Endothelial cell of umbilical vein (primary cell): Measurements from ENCODE around the gene IRF6. TPM values are rescaled to one million over a fixed set of nuclear protein-coding genes. Genes with fewer than 3 reads are reported as not detected.

Experiments used
- BruUV-seq: library from RNA; stranded (reverse); fragments of 400-500 nt; replicated peaks from 2 replicates; lab custom pipeline; 2021; lab: Mats Ljungman, UMichigan
- CTCF ChIA-PET: fragments of 300-600, 350-600 bp; sonication (Branson Sonifier 250); formaldehyde crosslinking; loops from one replicate; lab custom pipeline; 2021; ENCODE audit warnings: antibody characterized with exemption, inconsistent platforms; lab: Charles Lee
- POLR2A ChIA-PET: fragments of 300-600, 350-600 bp; sonication (Branson Sonifier 250); formaldehyde crosslinking; loops from one replicate; lab custom pipeline; 2021; ENCODE audit warnings: antibody characterized with exemption, inconsistent platforms; lab: Charles Lee
- DNase-seq: peaks from one replicate; pipeline ENCODE4 v3.0.0-alpha.2; 2011; ENCODE audit warnings: low read depth, low spot score
- FAIRE-seq: peaks from 2 replicates; lab custom pipeline; 2011; peaks lifted over from hg19 to GRCh38; lab: Jason Lieb, UNC
- H2AFZ ChIP-seq: 2 replicates; pipeline ENCODE4 v1.6.0; 2012; ENCODE audit warnings: low read depth, low read length, control low read depth, inconsistent platforms
- H3K27ac ChIP-seq: 2 replicates; pipeline ENCODE4 v1.5.1; 2011; ENCODE audit warnings: low read depth, mild to moderate bottlenecking, control low read depth, low read length, moderate library complexity; ENCODE audit not compliant: insufficient read depth
- H3K27me3 ChIP-seq, 2 experiments: 2 replicates each; pipeline versions ENCODE4 v1.6.0 to v1.6.1; 2011; ENCODE audit warnings: low read length in 2 of 2, mixed read lengths in 1 of 2; ENCODE audit not compliant: control insufficient read depth in 2 of 2, insufficient read depth in 2 of 2
- H3K36me3 ChIP-seq, 2 experiments: 2 replicates in 1 of 2; 3 replicates in 1 of 2; pipeline ENCODE4 v1.5.1; 2011; ENCODE audit warnings: low read length in 2 of 2, mild to moderate bottlenecking in 1 of 2, moderate library complexity in 1 of 2; ENCODE audit not compliant: control insufficient read depth in 2 of 2, insufficient read depth in 2 of 2; ENCODE audit errors: extremely low read depth in 1 of 2
- H3K4me1 ChIP-seq: 3 replicates; pipeline ENCODE4 v1.5.1; 2011; ENCODE audit warnings: mild to moderate bottlenecking, low read length; ENCODE audit not compliant: control insufficient read depth, insufficient read depth; ENCODE audit errors: extremely low read depth
- H3K4me2 ChIP-seq: 2 replicates; pipeline ENCODE4 v1.6.1; 2011; ENCODE audit warnings: low read length, control low read depth, mixed read lengths; ENCODE audit not compliant: insufficient read depth
- H3K4me3 ChIP-seq, 3 experiments: fragments of 200-600 bp in 1 of 3; sonication (generic), shearing (Covaris generic) in 1 of 3; replicated peaks in 1 of 3; 2 replicates each; pipeline ENCODE4 v1.5.1; 2011 to 2016; ENCODE audit warnings: control low read depth in 3 of 3, low read length in 3 of 3, mild to moderate bottlenecking in 2 of 3, inconsistent platforms in 1 of 3, low read depth in 1 of 3, moderate library complexity in 1 of 3; ENCODE audit not compliant: insufficient read depth in 1 of 3
- H3K79me2 ChIP-seq: 2 replicates; pipeline ENCODE4 v1.6.0; 2012; ENCODE audit warnings: low read length, inconsistent platforms; ENCODE audit not compliant: control insufficient read depth, insufficient read depth
- H3K9ac ChIP-seq: replicated peaks from 2 replicates; pipeline ENCODE3; 2011; ENCODE audit warnings: low read length, control low read depth; ENCODE audit not compliant: insufficient read depth; ENCODE audit errors: extremely low read depth
- H3K9me1 ChIP-seq: replicated peaks from 3 replicates; pipeline ENCODE4 v1.6.0; 2011; ENCODE audit warnings: mild to moderate bottlenecking, low read length; ENCODE audit not compliant: control insufficient read depth, insufficient read depth; ENCODE audit errors: extremely low read depth
- H3K9me3 ChIP-seq: replicated peaks from 2 replicates; pipeline ENCODE4 v1.5.1; 2012; ENCODE audit warnings: low read length, inconsistent platforms; ENCODE audit not compliant: control insufficient read depth, insufficient read depth
- H4K20me1 ChIP-seq: replicated peaks from 2 replicates; pipeline ENCODE3; 2011; ENCODE audit warnings: mild to moderate bottlenecking, low read length; ENCODE audit not compliant: control insufficient read depth, insufficient read depth; ENCODE audit errors: extremely low read depth
- EZH2 ChIP-seq: IDR thresholded peaks from 2 replicates; pipeline ENCODE4 v1.6.1; 2012; ENCODE audit warnings: borderline replicate concordance, low read depth, mild to moderate bottlenecking, moderate library complexity, low read length, inconsistent platforms; ENCODE audit not compliant: severe bottlenecking
- FOS ChIP-seq: IDR thresholded peaks from 2 replicates; pipeline ENCODE4 v1.6.1; 2011; ENCODE audit warnings: mild to moderate bottlenecking, low read length, moderate library complexity, borderline replicate concordance; ENCODE audit not compliant: insufficient read depth
- GATA2 ChIP-seq: IDR thresholded peaks from 2 replicates; pipeline ENCODE4 v1.7.0; 2011; ENCODE audit warnings: low read depth, mild to moderate bottlenecking, moderate library complexity, mixed read lengths, low read length; ENCODE audit not compliant: insufficient read length, insufficient read depth
- JUN ChIP-seq: IDR thresholded peaks from 2 replicates; pipeline ENCODE4 v1.6.1; 2011; ENCODE audit warnings: borderline replicate concordance, low read depth; ENCODE audit not compliant: insufficient read length, insufficient read depth
- MYC ChIP-seq: IDR thresholded peaks from one replicate; pipeline ENCODE4 v1.6.1; 2011; ENCODE audit warnings: mild to moderate bottlenecking, low read depth, low read length
- POLR2A ChIP-seq: IDR thresholded peaks from 2 replicates; pipeline ENCODE4 v1.6.1; 2012; ENCODE audit warnings: low read depth, mild to moderate bottlenecking, control low read depth, low read length
- POLR2AphosphoS5 ChIP-seq: IDR thresholded peaks from 2 replicates; pipeline ENCODE4 v1.6.1; 2012; ENCODE audit warnings: low read depth, mild to moderate bottlenecking, control low read depth, low read length, moderate library complexity; ENCODE audit not compliant: insufficient read depth
- dilution Hi-C: fragments of 300-500 bp; cut with MboI; formaldehyde crosslinking; loops from one replicate; pipeline ENCODE4 v1.15.0; 2019; ENCODE audit warnings: low sequenced_read_pairs; ENCODE audit not compliant: extremely low pct_ligation_motif_present
- intact Hi-C: fragments of 100-400 bp; cut with micrococcal nuclease; formaldehyde crosslinking; loops from one replicate; pipeline ENCODE4 v1.10.0; 2022
- polyA plus RNA-seq, 4 experiments: library from polyadenylated mRNA; depleted of rRNA in 3 of 4; stranded (reverse) in 3 of 4; unstranded in 1 of 4; fragments of >200 nt; gene quantifications; 2 replicates each; pipeline versions ENCODE4 v1.2.1 to v1.2.3, GENCODE V29; 2011 to 2012; ENCODE audit warnings: missing spikeins in 1 of 4
- total RNA-seq: library from RNA; stranded (reverse); gene quantifications from 2 replicates; pipeline ENCODE4 v1.2.3, GENCODE V29; 2021
- TF ChIP-seq, protein P1 (sequence below): IDR thresholded peaks from 2 replicates; pipeline ENCODE4 v1.6.1; 2011; ENCODE audit not compliant: insufficient read depth, insufficient read length
- TF ChIP-seq, protein P2 (sequence below), 2 donors: IDR thresholded peaks; 1 replicate in 1 of 2; 2 replicates in 1 of 2; pipeline ENCODE4 v1.5.1; 2011; ENCODE audit warnings: low read length in 2 of 2, mild to moderate bottlenecking in 2 of 2, moderate library complexity in 2 of 2, control low read depth in 1 of 2, inconsistent platforms in 1 of 2, low read depth in 1 of 2; ENCODE audit not compliant: insufficient read depth in 1 of 2; ENCODE audit errors: extremely low read depth in 1 of 2

The IRF6 gene
- total and polyA plus RNA-seq, 2 donors (not counting 3 experiments of a cell fraction or from before 2014, with no cell fraction given), result 42.0 to 55.8 TPM

DNA sequence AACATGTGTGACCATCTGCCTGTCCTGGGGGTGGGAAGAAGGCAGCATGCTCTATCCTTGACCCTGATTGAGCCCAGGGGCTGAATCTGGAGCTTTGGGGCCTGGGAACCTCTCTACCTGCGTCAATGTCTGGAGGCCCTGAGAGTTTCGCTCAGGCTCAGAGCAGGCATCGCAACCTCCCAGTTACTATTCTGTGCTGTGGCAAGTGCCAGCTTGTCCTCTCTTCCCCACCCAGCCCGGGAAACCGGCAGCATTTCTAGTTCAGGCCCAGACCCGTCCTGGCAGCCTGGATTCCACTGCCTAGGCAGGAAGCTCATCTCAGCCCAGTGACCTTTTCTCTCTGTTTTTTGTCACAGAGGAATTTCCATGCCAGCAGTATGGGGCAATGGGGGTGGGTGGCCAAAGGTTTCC lies 10.0 kb upstream of the IRF6 start:
- BruUV-seq, result no TSS peak
- no peak overlapping the region for H3K27ac ChIP-seq
- TF ChIP-seq GATA2, result no peak
- TF ChIP-seq, protein P1, sequence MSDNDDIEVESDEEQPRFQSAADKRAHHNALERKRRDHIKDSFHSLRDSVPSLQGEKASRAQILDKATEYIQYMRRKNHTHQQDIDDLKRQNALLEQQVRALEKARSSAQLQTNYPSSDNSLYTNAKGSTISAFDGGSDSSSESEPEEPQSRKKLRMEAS, result no peak
- TF ChIP-seq, protein P2, sequence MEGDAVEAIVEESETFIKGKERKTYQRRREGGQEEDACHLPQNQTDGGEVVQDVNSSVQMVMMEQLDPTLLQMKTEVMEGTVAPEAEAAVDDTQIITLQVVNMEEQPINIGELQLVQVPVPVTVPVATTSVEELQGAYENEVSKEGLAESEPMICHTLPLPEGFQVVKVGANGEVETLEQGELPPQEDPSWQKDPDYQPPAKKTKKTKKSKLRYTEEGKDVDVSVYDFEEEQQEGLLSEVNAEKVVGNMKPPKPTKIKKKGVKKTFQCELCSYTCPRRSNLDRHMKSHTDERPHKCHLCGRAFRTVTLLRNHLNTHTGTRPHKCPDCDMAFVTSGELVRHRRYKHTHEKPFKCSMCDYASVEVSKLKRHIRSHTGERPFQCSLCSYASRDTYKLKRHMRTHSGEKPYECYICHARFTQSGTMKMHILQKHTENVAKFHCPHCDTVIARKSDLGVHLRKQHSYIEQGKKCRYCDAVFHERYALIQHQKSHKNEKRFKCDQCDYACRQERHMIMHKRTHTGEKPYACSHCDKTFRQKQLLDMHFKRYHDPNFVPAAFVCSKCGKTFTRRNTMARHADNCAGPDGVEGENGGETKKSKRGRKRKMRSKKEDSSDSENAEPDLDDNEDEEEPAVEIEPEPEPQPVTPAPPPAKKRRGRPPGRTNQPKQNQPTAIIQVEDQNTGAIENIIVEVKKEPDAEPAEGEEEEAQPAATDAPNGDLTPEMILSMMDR (IDR thresholded peaks at IDR 0.05; ENCODE audit: extremely low read depth in 1 of 2, insufficient read depth in 1 of 2, low read depth in 1 of 2, low read length in 2 of 2), result no peak
- no peak for TF ChIP-seq JUN
- no peak for TF ChIP-seq POLR2AphosphoS5
- TF ChIP-seq FOS, result no peak
- no peak for TF ChIP-seq EZH2
- no peak for TF ChIP-seq MYC
- TF ChIP-seq POLR2A, result no peak
- H3K27me3 ChIP-seq, result no peaks in the 10 kb centered on the region
- H2AFZ ChIP-seq, result no peak overlapping the region
- H3K9ac ChIP-seq, result no peak overlapping the region
- FAIRE-seq, result no peak
- POLR2A ChIA-PET, result no interaction called here
- dilution Hi-C loops (no loop called here), intact Hi-C loops (no loop called here)
- no peaks in the 10 kb centered on the region for H4K20me1 ChIP-seq
- no peaks in the 10 kb centered on the region for H3K36me3 ChIP-seq
- no peak overlapping the region for H3K4me2 ChIP-seq
- CTCF ChIA-PET, result interaction anchor here (8.7 kb wide), 1 partner anchor 6 kb away, joined by 109 read pairs; no protein-coding TSS in a partner anchor
- H3K9me1 ChIP-seq, result no peaks in the 10 kb centered on the region
- H3K79me2 ChIP-seq, result no peaks in the 10 kb centered on the region
- no peaks in the 10 kb centered on the region for H3K9me3 ChIP-seq
- H3K4me3 ChIP-seq, result no peak overlapping the region
- H3K4me1 ChIP-seq, result no peaks in the 10 kb centered on the region
- no peak for DNase-seq
